RKO (cell line): ENCODE measurements around the gene HOXB3.

Experiments used
- DNase-seq: peaks from one replicate; pipeline ENCODE4 v3.0.0-alpha.2; 2016; ENCODE audit warnings: low spot score

The HOXB3 gene

GRCh38 chr17:48500435-48501426 lies 89.3 kb downstream of the HOXB3 start:
- peak; percentile 7 for DNase-seq

DNA sequence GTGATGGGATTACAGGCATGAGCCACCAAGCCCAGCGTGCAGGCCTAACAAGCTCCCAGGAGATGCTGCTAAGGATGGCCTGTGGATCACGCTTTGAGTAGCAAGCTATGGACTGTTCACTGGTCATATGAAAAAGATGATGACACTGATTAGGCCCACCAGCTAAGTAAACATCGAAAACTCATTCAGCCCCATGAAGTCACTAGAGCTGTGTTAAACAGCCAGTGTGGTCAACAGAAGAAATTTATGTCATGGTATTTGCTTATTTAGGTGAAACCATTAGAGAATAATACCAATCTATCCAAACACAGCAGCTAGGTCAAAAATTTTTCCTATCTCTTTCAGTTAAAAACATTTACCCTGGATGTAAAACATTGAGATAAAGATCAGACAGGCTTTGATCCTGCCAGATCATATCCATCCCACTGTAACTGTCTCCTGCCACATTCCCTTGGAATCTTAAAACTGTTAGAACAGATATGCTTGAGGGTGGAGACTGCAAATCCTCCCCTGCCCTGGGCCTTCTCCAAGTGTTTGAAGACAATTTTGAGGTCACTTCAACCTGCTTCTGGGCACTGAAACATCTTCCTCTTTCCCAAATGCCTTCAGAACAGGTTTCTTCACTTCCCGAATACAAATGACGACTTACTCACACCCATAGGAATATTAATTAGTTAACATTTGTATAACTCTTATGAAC lies 90.2 kb downstream of the HOXB3 start:
- DNase-seq = no peak

DNA sequence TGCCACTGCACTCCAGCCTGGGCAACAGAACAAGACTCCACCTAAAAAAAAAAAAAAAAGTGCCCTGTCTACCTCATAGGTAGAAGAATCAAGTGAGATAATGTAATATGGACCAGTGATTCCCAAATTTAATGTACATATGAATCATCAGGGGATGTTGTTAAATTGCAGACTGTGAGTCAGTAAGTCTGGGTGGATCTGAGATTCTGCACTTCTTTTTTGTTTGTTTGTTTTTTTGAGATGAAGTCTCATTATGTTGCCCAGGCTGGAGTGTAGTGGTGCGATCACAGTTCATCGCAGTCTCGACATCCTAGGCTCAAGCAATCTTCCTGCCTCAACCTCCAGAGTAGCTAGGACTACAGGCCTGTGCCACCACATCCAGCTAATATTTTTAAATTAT lies 90.8 kb downstream of the HOXB3 start:
- no peak for DNase-seq
